HG02678 (cell line): ENCODE measurements around the gene KLHDC10.
"Not testable (repeated sequence)": the region's sequence is repeated elsewhere in the genome, so short reads cannot be mapped to it uniquely, and the experiment has no call there.

Experiments used
- ATAC-seq: cut with Tn5 transposase; IDR thresholded peaks from one replicate; pipeline ENCODE4 v1.9.1; 2021; ENCODE audit warnings: mild to moderate bottlenecking, moderate library complexity; ENCODE audit not compliant: unreplicated experiment

KLHDC10 gene

GRCh38 chr7:130069978-130070860 lies at the start of gene KLHDC10:
TSS of gene KLHDC10 (plus strand) at chr7:130070534. CDS start at chr7:130070644, 110 bp downstream.
- peak; percentile 99 for ATAC-seq

GRCh38 chr7:130021105-130021834 lies 49.1 kb upstream of the KLHDC10 start:
- no peak for ATAC-seq

GRCh38 chr7:130022115-130022514 lies 48.2 kb upstream of the KLHDC10 start:
- no peak for ATAC-seq

- ATAC-seq: no peak
Observed at GRCh38 chr7:130022623-130023175, 47.6 kb upstream of the KLHDC10 start.

GRCh38 chr7:130024390-130024789 lies 45.9 kb upstream of the KLHDC10 start:
- no peak for ATAC-seq

- ATAC-seq: no peak
Observed at GRCh38 chr7:130032698-130033097, 37.6 kb upstream of the KLHDC10 start.

- ATAC-seq: no peak
Observed at GRCh38 chr7:130037703-130038102, 32.6 kb upstream of the KLHDC10 start.

GRCh38 chr7:130040576-130040975 lies 29.8 kb upstream of the KLHDC10 start:
- ATAC-seq: no peak

GRCh38 chr7:130047831-130048230 lies 22.5 kb upstream of the KLHDC10 start:
- ATAC-seq: no peak

GRCh38 chr7:130048906-130049305 lies 21.4 kb upstream of the KLHDC10 start:
- no peak for ATAC-seq

- not testable (repeated sequence) for ATAC-seq
Observed at GRCh38 chr7:130052250-130052649, 18.1 kb upstream of the KLHDC10 start.

GRCh38 chr7:130055198-130055597 lies 15.1 kb upstream of the KLHDC10 start:
- not testable (repeated sequence) for ATAC-seq

- ATAC-seq: no peak
Observed at GRCh38 chr7:130062246-130062645, 8.1 kb upstream of the KLHDC10 start.

GRCh38 chr7:130063036-130063435 lies 7.3 kb upstream of the KLHDC10 start:
- ATAC-seq: no peak

GRCh38 chr7:130064580-130064926 lies 5.8 kb upstream of the KLHDC10 start:
- not testable (repeated sequence) for ATAC-seq

GRCh38 chr7:130065500-130066152 lies 4.7 kb upstream of the KLHDC10 start:
- ATAC-seq: no peak

- ATAC-seq: no peak
Observed at GRCh38 chr7:130069179-130069977, 956 bp upstream of the KLHDC10 start.

GRCh38 chr7:130070861-130071622 lies 708 bp downstream of the KLHDC10 start:
- peak; percentile 7 for ATAC-seq

- ATAC-seq: no peak
Observed at GRCh38 chr7:130071701-130072622, 1.6 kb downstream of the KLHDC10 start.
